DND-41 (cell line): Measurements from ENCODE around the gene LDB2.

ENCODE experiments used
- ATAC-seq: fragments of 200-7000 bp; cut with Tn5 transposase; 3 replicates; pipeline ENCODE4 v1.9.1; 2021; ENCODE audit warnings: low read depth; ENCODE audit not compliant: insufficient read depth
- DNase-seq: peaks from one replicate; pipeline ENCODE4 v3.0.0-alpha.2; 2020
- H2AFZ ChIP-seq: 2 replicates; pipeline ENCODE4 v1.6.0; 2012; ENCODE audit warnings: low read depth, low read length
- H3K27ac ChIP-seq: 2 replicates; pipeline ENCODE4 v1.5.1; 2012; ENCODE audit warnings: low read length, inconsistent platforms
- H3K27me3 ChIP-seq: fragments of 200-600 bp; sonication (generic); 2 replicates; pipeline ENCODE4 v1.6.0; 2012; ENCODE audit warnings: low read length, mild to moderate bottlenecking, inconsistent platforms; ENCODE audit not compliant: insufficient read depth, poor library complexity
- H3K36me3 ChIP-seq: 2 replicates; pipeline ENCODE4 v1.5.1; 2012; ENCODE audit warnings: low read length, inconsistent platforms; ENCODE audit not compliant: insufficient read depth
- H3K4me1 ChIP-seq: 2 replicates; pipeline ENCODE4 v1.5.1; 2012; ENCODE audit warnings: mild to moderate bottlenecking, low read length; ENCODE audit not compliant: insufficient read depth
- H3K4me2 ChIP-seq: 2 replicates; pipeline ENCODE4 v1.6.0; 2012; ENCODE audit warnings: mild to moderate bottlenecking, moderate library complexity, low read length, inconsistent platforms; ENCODE audit not compliant: insufficient read depth
- H3K4me3 ChIP-seq, 2 experiments: fragments of 200-600 bp in 1 of 2; shearing (Covaris generic) in 1 of 2; 2 replicates each; pipeline ENCODE4 v1.5.1; 2012 to 2016; ENCODE audit warnings: inconsistent platforms in 2 of 2, low read length in 2 of 2, mild to moderate bottlenecking in 2 of 2, low read depth in 1 of 2, moderate library complexity in 1 of 2
- H3K79me2 ChIP-seq: 2 replicates; pipeline ENCODE4 v1.6.0; 2012; ENCODE audit warnings: low read length, inconsistent platforms; ENCODE audit not compliant: insufficient read depth
- H3K9ac ChIP-seq: 2 replicates; pipeline ENCODE4 v1.6.0; 2012; ENCODE audit warnings: low read depth, mild to moderate bottlenecking, inconsistent platforms, low read length, moderate library complexity
- H3K9me3 ChIP-seq: 2 replicates; pipeline ENCODE4 v1.5.1; 2012; ENCODE audit warnings: low read length, moderate library complexity, mild to moderate bottlenecking, inconsistent platforms; ENCODE audit not compliant: insufficient read depth, severe bottlenecking
- H4K20me1 ChIP-seq: 2 replicates; pipeline ENCODE4 v1.6.0; 2012; ENCODE audit warnings: low read length; ENCODE audit not compliant: insufficient read depth
- EZH2 ChIP-seq: IDR thresholded peaks from 3 replicates; pipeline ENCODE4 v1.6.1; 2012; ENCODE audit warnings: borderline replicate concordance, low read depth, mild to moderate bottlenecking, moderate library complexity, low read length, inconsistent platforms; ENCODE audit not compliant: severe bottlenecking
- TF ChIP-seq, protein P1 (sequence below): IDR thresholded peaks from 2 replicates; pipeline ENCODE4 v1.5.1; 2012; ENCODE audit warnings: borderline replicate concordance, low read length, moderate library complexity, mild to moderate bottlenecking; ENCODE audit not compliant: poor library complexity, severe bottlenecking; ENCODE audit errors: extremely low read depth

Gene LDB2

DNA sequence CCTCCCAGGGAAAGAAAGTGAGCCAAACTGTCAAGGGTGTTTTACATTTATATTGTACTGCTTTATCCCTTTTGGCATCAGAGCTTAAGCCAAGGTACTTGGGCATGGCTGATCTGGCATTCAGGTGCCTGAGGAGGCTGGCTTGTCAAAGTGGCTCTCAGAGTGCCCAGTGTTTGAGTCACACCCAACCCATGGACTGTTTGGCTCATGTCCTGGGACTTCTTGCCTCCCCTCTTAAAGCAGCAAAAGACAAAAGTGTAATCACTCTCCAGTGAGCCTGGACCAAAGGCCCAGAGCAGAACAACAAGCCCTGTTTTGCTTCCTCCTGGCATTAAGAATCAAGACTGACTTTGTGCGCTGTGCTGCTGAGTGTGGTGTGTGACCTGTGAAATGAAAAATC, 360.5 kb downstream of the LDB2 start:
- Histone ChIP-seq H3K9ac (no peak overlapping the region), H3K4me2 (no peak overlapping the region), H3K4me3 (no peak overlapping the region), H2AFZ (no peak overlapping the region), H3K9me3 (no peaks in the 10 kb centered on the region), H3K27me3 (no peaks in the 10 kb centered on the region), H3K36me3 (no peaks in the 10 kb centered on the region), H3K4me1 (no peaks in the 10 kb centered on the region), H4K20me1 (no peaks in the 10 kb centered on the region), H3K79me2 (no peaks in the 10 kb centered on the region), H3K27ac (no peak overlapping the region)
- no peak for ATAC-seq
- DNase-seq, result no peak
- TF ChIP-seq, protein P1, sequence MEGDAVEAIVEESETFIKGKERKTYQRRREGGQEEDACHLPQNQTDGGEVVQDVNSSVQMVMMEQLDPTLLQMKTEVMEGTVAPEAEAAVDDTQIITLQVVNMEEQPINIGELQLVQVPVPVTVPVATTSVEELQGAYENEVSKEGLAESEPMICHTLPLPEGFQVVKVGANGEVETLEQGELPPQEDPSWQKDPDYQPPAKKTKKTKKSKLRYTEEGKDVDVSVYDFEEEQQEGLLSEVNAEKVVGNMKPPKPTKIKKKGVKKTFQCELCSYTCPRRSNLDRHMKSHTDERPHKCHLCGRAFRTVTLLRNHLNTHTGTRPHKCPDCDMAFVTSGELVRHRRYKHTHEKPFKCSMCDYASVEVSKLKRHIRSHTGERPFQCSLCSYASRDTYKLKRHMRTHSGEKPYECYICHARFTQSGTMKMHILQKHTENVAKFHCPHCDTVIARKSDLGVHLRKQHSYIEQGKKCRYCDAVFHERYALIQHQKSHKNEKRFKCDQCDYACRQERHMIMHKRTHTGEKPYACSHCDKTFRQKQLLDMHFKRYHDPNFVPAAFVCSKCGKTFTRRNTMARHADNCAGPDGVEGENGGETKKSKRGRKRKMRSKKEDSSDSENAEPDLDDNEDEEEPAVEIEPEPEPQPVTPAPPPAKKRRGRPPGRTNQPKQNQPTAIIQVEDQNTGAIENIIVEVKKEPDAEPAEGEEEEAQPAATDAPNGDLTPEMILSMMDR, result no peak
- TF ChIP-seq EZH2, result no peak

DNA sequence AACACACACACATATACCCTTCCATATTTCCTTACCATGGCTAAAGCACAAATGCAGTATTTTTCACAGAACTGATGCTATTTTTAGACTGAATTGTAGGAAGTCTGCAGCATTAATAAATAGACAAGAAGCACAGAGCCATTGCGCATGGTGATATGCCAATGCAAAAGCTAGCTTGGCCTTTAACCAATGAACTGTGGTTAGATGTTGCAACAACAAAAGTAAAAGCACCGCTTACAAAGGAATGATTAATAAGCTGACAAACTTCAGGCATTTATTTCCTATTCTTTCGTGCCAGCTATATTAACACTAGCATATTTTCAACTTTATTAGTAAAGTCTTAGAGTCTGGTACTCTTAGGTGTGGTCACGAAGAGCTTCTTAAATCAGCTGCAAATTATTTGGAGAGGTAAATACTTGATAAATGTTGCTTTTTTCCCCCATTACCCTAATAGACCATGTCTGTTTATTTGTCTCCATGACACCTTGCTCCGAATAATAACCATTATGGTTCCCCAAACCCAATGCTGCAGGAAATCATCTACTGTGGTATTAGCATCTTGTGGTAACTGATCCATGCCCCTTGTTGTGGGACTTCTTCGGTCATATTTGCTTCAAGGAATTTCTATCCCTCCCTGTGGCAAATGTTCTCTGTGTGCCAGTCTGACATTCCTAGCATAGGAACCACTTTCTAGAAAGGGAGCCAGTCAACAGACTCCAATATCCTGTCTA, 366.0 kb downstream of the LDB2 start:
- ATAC-seq (no peak), DNase-seq (no peak)
- Histone ChIP-seq H3K9me3 (no peaks in the 10 kb centered on the region), H3K27me3 (no peaks in the 10 kb centered on the region), H3K36me3 (no peaks in the 10 kb centered on the region), H3K4me2 (no peak overlapping the region), H3K4me3 (no peak overlapping the region), H4K20me1 (no peaks in the 10 kb centered on the region), H3K9ac (no peak overlapping the region), H3K4me1 (no peaks in the 10 kb centered on the region), H3K79me2 (no peaks in the 10 kb centered on the region), H2AFZ (no peak overlapping the region), H3K27ac (no peak overlapping the region)
- TF ChIP-seq, protein P1, result no peak
- TF ChIP-seq EZH2, result no peak

DNA sequence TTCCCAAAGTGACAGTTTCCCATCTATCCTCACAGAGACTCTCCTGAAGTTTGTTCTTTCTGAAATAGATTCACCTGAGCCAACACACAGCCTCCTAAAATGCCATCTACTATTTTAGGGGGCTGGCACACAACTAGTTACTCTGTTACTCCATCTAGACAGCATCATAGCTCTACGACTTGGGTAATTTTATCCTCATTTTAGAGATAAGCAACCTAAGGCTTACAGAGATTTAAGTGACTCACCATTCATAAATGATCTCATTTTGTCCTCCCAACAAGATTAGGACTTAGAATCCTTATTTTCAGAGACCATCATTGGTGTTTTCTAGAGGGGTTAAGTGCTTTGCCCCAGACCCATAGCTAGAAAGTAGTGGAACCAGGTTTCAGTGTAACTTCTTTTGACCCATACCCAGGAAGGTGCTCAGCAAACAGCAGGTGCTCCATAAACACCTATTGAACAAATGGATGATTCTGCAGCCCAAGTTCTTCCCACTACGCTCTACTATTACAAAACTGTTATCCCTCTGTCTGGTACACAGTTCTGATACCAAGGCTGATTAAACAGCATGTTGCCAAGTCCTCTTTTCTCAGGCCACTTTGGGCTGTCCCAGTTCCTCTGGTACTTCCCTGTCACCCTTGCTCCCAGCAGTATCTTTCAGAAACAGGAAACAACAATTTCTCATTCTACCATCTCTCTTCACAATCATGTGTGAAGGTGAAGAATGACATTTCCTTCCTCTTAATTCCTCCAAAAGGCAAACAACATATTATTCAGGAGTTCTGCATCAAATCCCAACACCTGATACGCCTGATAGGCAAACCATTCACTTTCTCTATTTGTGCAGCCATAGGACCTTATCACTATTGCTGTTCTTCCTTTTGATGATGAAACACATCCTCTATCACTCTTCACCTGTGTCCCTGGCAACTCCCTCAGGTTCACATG, 367.5 kb downstream of the LDB2 start:
- no peak for DNase-seq
- Histone ChIP-seq H3K4me3 (no peak overlapping the region), H3K27me3 (no peaks in the 10 kb centered on the region), H3K9me3 (no peaks in the 10 kb centered on the region), H3K4me2 (no peak overlapping the region), H3K36me3 (no peaks in the 10 kb centered on the region), H2AFZ (no peak overlapping the region), H4K20me1 (no peaks in the 10 kb centered on the region), H3K27ac (no peak overlapping the region), H3K79me2 (no peaks in the 10 kb centered on the region), H3K9ac (no peak overlapping the region), H3K4me1 (no peaks in the 10 kb centered on the region)
- ATAC-seq, result no peak
- TF ChIP-seq, protein P1, result no peak
- TF ChIP-seq EZH2, result no peak
